Keratinocyte (primary cell): Measurements from ENCODE around the gene DPM2. TPM values are rescaled to one million over a fixed set of nuclear protein-coding genes. Genes with fewer than 3 reads are reported as not detected.

Source experiments
- DNase-seq: peaks from one replicate; pipeline ENCODE4 v3.0.0-alpha.2; 2011; ENCODE audit warnings: low read depth, missing footprints, low spot score
- FAIRE-seq: peaks from 2 replicates; lab custom pipeline; 2011; peaks lifted over from hg19 to GRCh38; lab: Jason Lieb, UNC
- H2AFZ ChIP-seq: 2 replicates; pipeline ENCODE4 v1.6.0; 2012; ENCODE audit warnings: low read length, control low read depth, inconsistent platforms; ENCODE audit not compliant: control insufficient read depth
- H3K27ac ChIP-seq: 2 replicates; pipeline ENCODE4 v1.5.1; 2011; ENCODE audit warnings: low read length; ENCODE audit not compliant: control insufficient read depth, insufficient read depth
- H3K27me3 ChIP-seq: 3 replicates; pipeline ENCODE4 v1.6.0; 2011; ENCODE audit warnings: low read length; ENCODE audit not compliant: control insufficient read depth, insufficient read depth; ENCODE audit errors: extremely low read depth
- H3K36me3 ChIP-seq, 2 experiments: 2 replicates in 1 of 2; 3 replicates in 1 of 2; pipeline ENCODE4 v1.5.1; 2011; ENCODE audit warnings: low read length in 2 of 2, mild to moderate bottlenecking in 1 of 2; ENCODE audit not compliant: control insufficient read depth in 2 of 2, insufficient read depth in 2 of 2; ENCODE audit errors: extremely low read depth in 1 of 2
- H3K4me1 ChIP-seq: 3 replicates; pipeline ENCODE4 v1.5.1; 2011; ENCODE audit warnings: low read length; ENCODE audit not compliant: control insufficient read depth, insufficient read depth; ENCODE audit errors: extremely low read depth
- H3K4me2 ChIP-seq: 3 replicates; pipeline ENCODE4 v1.6.0; 2011; ENCODE audit warnings: low read depth, low read length; ENCODE audit not compliant: control insufficient read depth, insufficient read depth; ENCODE audit errors: extremely low read depth
- H3K4me3 ChIP-seq, 3 experiments: fragments of 200-600 bp in 1 of 3; sonication (generic) in 1 of 3; 2 replicates in 2 of 3; 3 replicates in 1 of 3; pipeline ENCODE4 v1.5.1; 2011 to 2016; ENCODE audit warnings: low read length in 3 of 3, mild to moderate bottlenecking in 3 of 3, control low read depth in 2 of 3, inconsistent platforms in 1 of 3, low read depth in 1 of 3, mixed read lengths in 1 of 3, mixed run types in 1 of 3, moderate library complexity in 1 of 3; ENCODE audit not compliant: control insufficient read depth in 2 of 3, insufficient read depth in 2 of 3; ENCODE audit errors: extremely low read depth in 1 of 3
- H3K79me2 ChIP-seq: 2 replicates; pipeline ENCODE4 v1.6.0; 2012; ENCODE audit warnings: low read length; ENCODE audit not compliant: control insufficient read depth, insufficient read depth
- H3K9ac ChIP-seq: 3 replicates; pipeline ENCODE4 v1.6.0; 2011; ENCODE audit warnings: low read length; ENCODE audit not compliant: control insufficient read depth, insufficient read depth; ENCODE audit errors: extremely low read depth
- H3K9me1 ChIP-seq: 3 replicates; pipeline ENCODE4 v1.6.0; 2011; ENCODE audit warnings: low read length; ENCODE audit not compliant: control insufficient read depth, insufficient read depth; ENCODE audit errors: extremely low read depth
- H3K9me3 ChIP-seq: 2 replicates; pipeline ENCODE4 v1.5.1; 2012; ENCODE audit warnings: low read depth, low read length; ENCODE audit not compliant: control insufficient read depth
- H4K20me1 ChIP-seq: 3 replicates; pipeline ENCODE4 v1.6.0; 2011; ENCODE audit warnings: low read length; ENCODE audit not compliant: control insufficient read depth, insufficient read depth; ENCODE audit errors: extremely low read depth
- CTCF ChIP-seq, 3 experiments: IDR thresholded peaks in 1 of 3; conservative IDR thresholded peaks in 1 of 3; optimal IDR thresholded peaks in 1 of 3; 2 replicates in 2 of 3; 3 replicates in 1 of 3; pipeline versions ENCODE3 to v1.5.1; 2011; ENCODE audit warnings: low read length in 3 of 3, mild to moderate bottlenecking in 3 of 3, moderate library complexity in 2 of 3, control low read depth in 1 of 3, inconsistent platforms in 1 of 3; ENCODE audit not compliant: insufficient read depth in 2 of 3; ENCODE audit errors: extremely low read depth in 1 of 3
- EZH2 ChIP-seq: IDR thresholded peaks from one replicate; pipeline ENCODE4 v1.6.1; 2012; ENCODE audit warnings: inconsistent platforms, mild to moderate bottlenecking, low read length, moderate library complexity
- dilution Hi-C: fragments of 300-500 bp; cut with MboI; formaldehyde crosslinking; loops from one replicate; pipeline ENCODE4 v1.7.0; 2020; ENCODE audit warnings: low sequenced_read_pairs; ENCODE audit not compliant: extremely low pct_ligation_motif_present
- polyA plus RNA-seq, 5 experiments: library from polyadenylated mRNA; depleted of rRNA in 3 of 5; stranded (reverse) in 3 of 5; stranded (forward) in 1 of 5; unstranded in 1 of 5; fragments of >200 nt; gene quantifications; 1 replicate in 1 of 5; 2 replicates in 3 of 5; 3 replicates in 1 of 5; pipeline versions ENCODE4 v1.2.1 to v1.2.3, GENCODE V29; 2011 to 2012; ENCODE audit warnings: missing spikeins in 2 of 5, low read depth in 1 of 5, low replicate concordance in 1 of 5

The DPM2 gene
- polyA plus RNA-seq, 1 donor (not counting 4 experiments of a cell fraction or from before 2014, with no cell fraction given): 31.1 TPM

GRCh38 chr9:127909839-127910273, 27.8 kb downstream of the DPM2 start:
- Histone ChIP-seq H3K9me1 (no peaks in the 10 kb centered on the region), H3K9ac (no peak overlapping the region), H2AFZ (no peak overlapping the region), H3K4me2 (no peak overlapping the region), H3K27ac (no peak overlapping the region), H3K4me1 (no peaks in the 10 kb centered on the region), H4K20me1 (no peaks in the 10 kb centered on the region), H3K27me3 (no peaks in the 10 kb centered on the region), H3K79me2 (no peaks in the 10 kb centered on the region), H3K9me3 (no peaks in the 10 kb centered on the region), H3K36me3 (peaks cover 0 to 4% of the 10 kb centered on the region in 2 experiments), H3K4me3 (no peak overlapping the region)
- TF ChIP-seq EZH2 (no peak), CTCF (optimal IDR thresholded peaks at IDR 0.05 in 1 of 3, IDR thresholded peaks at IDR 0.05 in 1 of 3, conservative IDR thresholded peaks at IDR 0.05 in 1 of 3; ENCODE audit: extremely low read depth in 1 of 3, insufficient read depth in 2 of 3, low read length in 3 of 3) (no peak)
- dilution Hi-C loops: no loop called here
- DNase-seq: no peak
- FAIRE-seq: no peak

GRCh38 chr9:127908660-127908926, 29.1 kb downstream of the DPM2 start:
- Histone ChIP-seq H3K4me2 (no peak overlapping the region), H2AFZ (no peak overlapping the region), H3K9me1 (no peaks in the 10 kb centered on the region), H4K20me1 (no peaks in the 10 kb centered on the region), H3K79me2 (no peaks in the 10 kb centered on the region), H3K9me3 (no peaks in the 10 kb centered on the region), H3K36me3 (peaks cover 0 to 4% of the 10 kb centered on the region in 2 experiments), H3K27me3 (no peaks in the 10 kb centered on the region), H3K27ac (no peak overlapping the region), H3K4me1 (no peaks in the 10 kb centered on the region), H3K4me3 (no peak overlapping the region), H3K9ac (no peak overlapping the region)
- FAIRE-seq: no peak
- TF ChIP-seq EZH2 (no peak), CTCF (optimal IDR thresholded peaks at IDR 0.05 in 1 of 3, IDR thresholded peaks at IDR 0.05 in 1 of 3, conservative IDR thresholded peaks at IDR 0.05 in 1 of 3; ENCODE audit: extremely low read depth in 1 of 3, insufficient read depth in 2 of 3, low read length in 3 of 3) (no peak)
- DNase-seq: no peak
- dilution Hi-C loops: no loop called here
